Measurements from ENCODE around the gene CBX8.
"Not testable (repeated sequence)": the region's sequence is repeated elsewhere in the genome, so short reads cannot be mapped to it uniquely, and the experiment has no call there.

CBX8 gene

DNA sequence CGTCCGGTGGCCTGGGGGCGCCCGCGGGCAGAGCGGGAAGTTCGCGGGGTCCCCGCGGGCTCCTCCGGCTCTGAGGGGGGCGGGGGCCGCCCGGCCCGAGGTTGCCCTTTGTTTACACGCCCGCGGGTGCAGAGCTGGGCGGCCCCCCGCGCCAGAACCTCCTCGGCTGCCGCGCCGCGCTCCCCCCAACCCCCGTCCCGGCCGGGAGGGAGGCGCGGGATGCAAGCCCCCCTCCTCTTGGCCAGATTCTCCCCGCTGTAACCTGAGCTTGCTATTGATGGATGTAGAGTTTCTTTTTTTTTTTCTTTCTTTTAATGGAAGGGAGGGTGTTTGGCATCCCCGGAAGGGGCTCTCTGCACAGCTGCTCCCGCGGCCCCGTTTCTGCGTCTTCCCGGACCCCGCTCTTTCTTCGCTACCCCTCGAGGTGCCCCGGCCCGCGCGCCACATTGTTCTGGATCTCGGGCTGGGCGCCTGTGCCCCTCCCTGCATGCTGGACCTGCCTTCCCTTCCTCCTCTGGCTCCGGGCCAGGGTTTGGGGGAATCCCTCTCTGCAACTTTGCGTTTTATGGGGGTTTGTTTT lies 18.3 kb downstream of the CBX8 start:
- TF ChIP-seq, protein P1, sequence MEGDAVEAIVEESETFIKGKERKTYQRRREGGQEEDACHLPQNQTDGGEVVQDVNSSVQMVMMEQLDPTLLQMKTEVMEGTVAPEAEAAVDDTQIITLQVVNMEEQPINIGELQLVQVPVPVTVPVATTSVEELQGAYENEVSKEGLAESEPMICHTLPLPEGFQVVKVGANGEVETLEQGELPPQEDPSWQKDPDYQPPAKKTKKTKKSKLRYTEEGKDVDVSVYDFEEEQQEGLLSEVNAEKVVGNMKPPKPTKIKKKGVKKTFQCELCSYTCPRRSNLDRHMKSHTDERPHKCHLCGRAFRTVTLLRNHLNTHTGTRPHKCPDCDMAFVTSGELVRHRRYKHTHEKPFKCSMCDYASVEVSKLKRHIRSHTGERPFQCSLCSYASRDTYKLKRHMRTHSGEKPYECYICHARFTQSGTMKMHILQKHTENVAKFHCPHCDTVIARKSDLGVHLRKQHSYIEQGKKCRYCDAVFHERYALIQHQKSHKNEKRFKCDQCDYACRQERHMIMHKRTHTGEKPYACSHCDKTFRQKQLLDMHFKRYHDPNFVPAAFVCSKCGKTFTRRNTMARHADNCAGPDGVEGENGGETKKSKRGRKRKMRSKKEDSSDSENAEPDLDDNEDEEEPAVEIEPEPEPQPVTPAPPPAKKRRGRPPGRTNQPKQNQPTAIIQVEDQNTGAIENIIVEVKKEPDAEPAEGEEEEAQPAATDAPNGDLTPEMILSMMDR (IDR thresholded peaks at IDR 0.05; ENCODE audit: borderline replicate concordance, insufficient read depth, low read depth, low read length), result no peak
- peak overlapping the region; percentile 6 for H3K4me3 ChIP-seq (ENCODE audit: low read depth, low read length)

DNA sequence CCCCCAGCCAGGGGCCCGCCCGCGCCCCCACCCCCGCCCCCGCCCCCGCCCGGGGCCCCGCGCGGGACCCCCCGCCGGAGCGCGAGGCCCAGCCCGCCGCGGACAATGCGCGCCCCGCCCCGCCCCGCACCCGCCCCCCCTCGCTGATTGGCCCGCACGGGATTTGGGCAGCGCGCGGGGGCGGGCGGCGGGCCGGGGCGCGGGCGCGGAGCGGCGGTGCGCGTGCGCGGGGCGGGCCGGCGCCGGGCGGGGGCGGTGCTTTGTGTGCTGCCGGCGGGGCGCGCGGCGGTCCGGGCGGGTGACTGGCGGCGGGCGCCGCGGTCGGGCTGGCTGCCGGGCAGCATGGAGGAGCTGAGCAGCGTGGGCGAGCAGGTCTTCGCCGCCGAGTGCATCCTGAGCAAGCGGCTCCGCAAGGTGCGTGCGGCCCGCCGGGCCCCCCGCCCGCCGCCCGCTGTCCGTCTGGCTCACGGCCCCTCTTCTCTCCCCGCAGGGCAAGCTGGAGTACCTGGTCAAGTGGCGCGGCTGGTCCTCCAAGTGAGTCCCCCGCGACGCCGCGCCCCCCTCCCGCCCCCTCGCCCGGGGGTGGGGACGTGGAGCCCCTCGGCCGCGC lies 18.9 kb downstream of the CBX8 start, which contains the start of gene CBX2:
Gene CBX2, plus strand, starts transcription at position 255 of the 610 bp plus-strand sequence. Its CDS starts 88 bp downstream, at position 343.
- TF ChIP-seq, protein P1 (IDR thresholded peaks at IDR 0.05; ENCODE audit: borderline replicate concordance, insufficient read depth, low read depth, low read length), result no peak
- H3K4me3 ChIP-seq (ENCODE audit: low read depth, low read length), result peak within 1 kb of the TSS; percentile 48

DNA sequence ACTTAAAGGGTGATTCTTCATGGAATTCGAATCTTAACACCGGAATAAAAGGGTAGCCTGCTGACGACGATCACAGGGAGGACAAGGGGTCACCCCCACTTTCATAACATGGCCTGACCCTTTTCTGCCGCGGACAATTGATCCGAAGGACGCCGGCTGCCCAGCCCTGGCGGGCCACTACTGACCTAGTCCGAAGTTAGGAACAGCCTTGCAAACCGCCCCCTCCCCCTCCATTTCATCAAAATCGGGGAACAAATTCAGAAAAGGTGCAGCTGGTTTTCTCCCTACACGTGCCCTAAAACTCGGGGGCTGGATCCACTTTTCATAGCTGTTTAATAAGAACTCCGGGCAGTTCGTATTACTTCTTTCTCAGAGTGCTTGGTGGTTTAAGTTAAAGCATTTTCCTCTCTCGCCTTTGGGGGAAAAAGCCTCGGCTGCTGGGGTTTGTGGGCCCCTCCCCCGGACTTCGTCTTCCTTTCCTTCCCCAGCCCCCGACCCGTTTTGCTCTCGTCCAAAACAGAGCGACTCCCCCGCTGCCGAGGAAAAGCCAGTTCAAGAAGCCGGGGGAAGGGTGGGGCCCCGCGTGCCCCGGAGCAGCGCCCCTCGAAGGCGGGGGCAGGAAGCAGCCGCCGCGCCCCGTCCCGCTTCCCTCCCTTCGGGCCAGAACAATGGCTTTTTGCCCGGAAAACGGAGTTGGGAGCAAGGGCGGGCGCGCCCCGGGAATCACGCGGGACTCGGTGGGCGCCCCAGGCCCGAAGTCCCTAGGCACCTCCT lies 19.6 kb downstream of the CBX8 start:
- peak overlapping the region; percentile 39 for H3K4me3 ChIP-seq (ENCODE audit: low read depth, low read length)
- TF ChIP-seq, protein P1 (IDR thresholded peaks at IDR 0.05; ENCODE audit: borderline replicate concordance, insufficient read depth, low read depth, low read length), result peak; percentile 24; the same call in 1 of the 2 replicates

DNA sequence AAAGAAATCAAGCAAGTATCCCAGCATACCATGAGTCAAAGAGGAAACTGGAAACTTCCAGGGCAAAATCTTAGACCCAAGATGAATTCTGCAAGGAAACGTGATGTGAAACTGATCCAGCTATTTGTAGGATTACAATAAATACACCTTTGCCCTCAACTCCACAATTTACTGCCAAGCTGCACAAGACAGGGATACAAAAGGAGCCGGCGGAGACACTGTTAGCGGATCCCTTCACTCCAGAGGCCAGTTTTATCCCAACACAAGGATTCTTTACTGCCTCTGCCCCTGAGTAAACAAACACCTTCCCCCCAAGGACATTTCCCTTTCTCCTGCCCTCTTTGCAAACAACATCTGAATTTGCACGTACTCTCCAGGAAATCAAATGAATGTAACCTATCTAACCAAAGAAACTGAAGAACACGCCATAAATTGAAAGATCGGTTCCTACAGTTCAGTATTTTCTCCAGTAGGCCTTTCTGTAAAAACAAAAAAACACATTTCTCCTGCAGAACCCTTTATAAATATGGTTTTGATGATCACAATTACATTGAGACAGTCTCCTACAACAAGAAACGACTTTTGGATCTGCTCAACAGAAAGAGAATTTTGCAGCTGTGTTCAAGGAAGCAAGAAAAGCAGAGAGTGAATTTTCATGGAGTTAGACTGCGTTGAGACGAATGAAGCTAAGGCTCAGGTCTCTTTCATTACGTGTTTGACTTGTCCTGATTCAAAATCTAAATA lies 20.3 kb downstream of the CBX8 start:
- TF ChIP-seq, protein P1 (IDR thresholded peaks at IDR 0.05; ENCODE audit: borderline replicate concordance, insufficient read depth, low read depth, low read length), result no peak
- no peak overlapping the region for H3K4me3 ChIP-seq (ENCODE audit: low read depth, low read length)

DNA sequence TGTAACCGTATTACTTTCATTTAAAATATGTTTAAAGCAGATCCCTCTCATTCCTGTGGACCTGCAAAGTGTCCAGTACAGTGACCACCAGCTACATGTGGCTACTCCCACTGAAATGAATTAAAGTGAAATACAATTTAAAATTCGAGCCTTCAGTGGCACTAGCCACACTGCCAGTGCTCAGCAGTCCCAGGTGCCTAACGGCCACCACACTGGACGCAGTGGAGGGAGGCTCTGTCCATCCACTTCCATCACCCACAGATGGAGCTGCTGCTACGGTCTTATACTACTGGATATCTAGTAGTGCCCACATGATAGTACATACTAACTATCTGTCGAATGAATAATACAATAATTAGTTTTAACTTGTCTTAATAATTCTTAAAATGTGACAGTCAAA lies 21.2 kb downstream of the CBX8 start:
- no peak overlapping the region for H3K4me3 ChIP-seq (ENCODE audit: low read depth, low read length)
- TF ChIP-seq, protein P1 (IDR thresholded peaks at IDR 0.05; ENCODE audit: borderline replicate concordance, insufficient read depth, low read depth, low read length), result no peak

DNA sequence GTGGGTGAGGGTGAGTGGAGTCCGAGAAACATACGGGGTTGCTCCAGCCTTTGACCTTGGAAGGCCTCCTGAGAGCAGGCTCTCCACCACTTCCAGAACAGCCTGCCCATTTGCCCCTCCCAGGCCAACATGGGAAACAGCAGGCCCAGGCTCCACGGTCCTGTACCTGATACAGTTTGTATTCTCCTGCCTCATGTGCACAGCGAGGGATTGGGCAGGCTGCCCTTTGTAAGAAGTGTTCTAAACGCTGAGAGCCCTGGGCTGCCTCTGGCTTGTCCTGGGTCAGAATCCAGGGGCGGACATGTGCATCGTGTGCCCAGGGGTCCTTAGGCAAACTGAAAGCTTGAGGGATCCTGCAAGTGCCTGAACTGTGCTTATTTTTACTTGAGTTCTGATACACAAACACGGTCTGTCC lies 22.3 kb downstream of the CBX8 start:
- no peak overlapping the region for H3K4me3 ChIP-seq (ENCODE audit: low read depth, low read length)
- TF ChIP-seq, protein P1 (IDR thresholded peaks at IDR 0.05; ENCODE audit: borderline replicate concordance, insufficient read depth, low read depth, low read length), result no peak

DNA sequence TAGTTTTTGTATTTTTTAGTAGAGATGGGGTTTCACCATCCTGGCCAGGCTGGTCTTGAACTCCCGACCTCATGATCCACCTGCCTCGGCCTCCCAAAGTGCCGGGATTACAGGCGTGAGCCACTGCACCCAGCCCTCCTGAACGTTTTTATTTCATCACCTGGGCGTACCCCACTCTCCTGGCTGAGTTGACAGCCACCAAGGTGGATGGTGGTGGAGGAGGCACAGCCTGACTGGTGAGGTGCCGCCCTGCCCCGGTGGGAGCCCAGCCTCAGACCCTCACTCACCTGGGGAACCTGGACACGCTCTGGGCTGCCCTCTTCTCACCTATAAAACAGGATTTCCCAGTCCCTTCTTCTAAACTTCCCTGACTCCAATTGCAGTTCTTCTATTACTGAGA lies 24.2 kb downstream of the CBX8 start:
- H3K4me3 ChIP-seq (ENCODE audit: low read depth, low read length), result not testable (repeated sequence)
